ENCODE data around the gene PALB2.

DNA sequence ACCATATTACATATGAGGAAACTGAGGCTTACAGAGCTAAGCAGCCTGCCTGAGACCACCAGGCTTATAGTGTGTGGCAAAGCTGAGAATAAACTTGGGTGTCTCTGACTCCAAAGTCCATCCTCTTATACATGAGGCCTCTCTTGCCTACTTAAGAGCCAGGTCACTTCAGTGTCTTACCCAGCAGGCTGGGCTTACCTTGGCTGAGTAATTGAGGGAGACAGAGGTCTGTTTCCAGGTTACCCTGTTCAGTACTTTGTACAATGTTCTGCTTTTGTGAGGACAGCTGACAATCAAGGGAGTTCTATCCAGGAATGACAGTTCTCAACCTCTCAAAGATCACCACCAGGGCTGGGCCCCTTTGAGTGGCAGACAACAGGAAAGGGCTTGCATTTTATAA is 59.3 kb downstream of the PALB2 start:
- TF ChIP-seq CTCF (IDR thresholded peaks at IDR 0.05 in 8 of 11, conservative IDR thresholded peaks at IDR 0.05 in 3 of 11), result no peak
- TF ChIP-seq POLR2A (IDR thresholded peaks at IDR 0.05), result no peak
